Heart right ventricle (tissue), 16 donors: ENCODE measurements around the gene MKKS. TPM values are rescaled to one million over a fixed set of nuclear protein-coding genes. Genes with fewer than 3 reads are reported as not detected.

Experiments
- ATAC-seq, 8 donors: fragments of 200-7000 bp; cut with Tn5 transposase; one replicate each; pipeline ENCODE4 v1.9.1; 2020; ENCODE audit warnings: mild to moderate bottlenecking in 8 of 8, moderate library complexity in 8 of 8, moderate number of reproducible peaks in 1 of 8
- DNase-seq, 2 donors: peaks; one replicate each; pipeline ENCODE4 v3.0.0-alpha.2; 2020
- H3K27ac ChIP-seq, 10 donors: fragments of 200-600 bp; sonication (generic) in 2 of 10; one replicate each; pipeline versions ENCODE4 v1.5.0 to v1.8.0; 2020 to 2022; ENCODE audit warnings: mild to moderate bottlenecking in 3 of 10
- H3K27me3 ChIP-seq, 7 donors: fragments of 200-600 bp; one replicate each; pipeline ENCODE4 v1.8.0; 2021 to 2022; ENCODE audit warnings: mild to moderate bottlenecking in 2 of 7
- H3K36me3 ChIP-seq, 9 donors: fragments of 200-600 bp; sonication (generic) in 1 of 9; one replicate each; pipeline versions ENCODE4 v1.5.0 to v1.8.0; 2020 to 2022; ENCODE audit warnings: mild to moderate bottlenecking in 2 of 9
- H3K4me1 ChIP-seq, 9 donors: fragments of 200-600 bp; sonication (generic) in 1 of 9; one replicate each; pipeline versions ENCODE4 v1.5.0 to v1.8.0; 2020 to 2022; ENCODE audit warnings: mild to moderate bottlenecking in 4 of 9
- H3K4me3 ChIP-seq, 10 donors: fragments of 200-600 bp; sonication (generic) in 2 of 10; one replicate each; pipeline versions ENCODE4 v1.5.0 to v1.8.0; 2020 to 2022; ENCODE audit warnings: mild to moderate bottlenecking in 7 of 10, moderate library complexity in 2 of 10
- H3K9me3 ChIP-seq, 11 donors: fragments of 200-600 bp in 10 of 11; sonication (generic) in 2 of 11; one replicate each; pipeline versions ENCODE4 v1.5.0 to v1.8.0; 2013 to 2022; ENCODE audit warnings: mild to moderate bottlenecking in 2 of 11, control low read depth in 1 of 11, moderate library complexity in 1 of 11
- CTCF ChIP-seq, 9 donors: fragments of 200-600 bp; sonication (generic) in 2 of 9; IDR thresholded peaks; one replicate each; pipeline versions ENCODE4 v1.5.0 to v1.8.0; 2021 to 2022; ENCODE audit warnings: antibody characterized with exemption in 9 of 9, mild to moderate bottlenecking in 5 of 9, moderate library complexity in 1 of 9
- WGBS, 2 donors: extraction: QIAGEN DNeasy Blood & Tissue Kit; methylation state at CpG; one replicate each; pipeline ENCODE4 v1.1.7; 2013; ENCODE audit warnings: inconsistent platforms in 1 of 2; 5-methylcytosine and 5-hydroxymethylcytosine counted together
- intact Hi-C, 10 donors: fragments of 100-400 bp; cut with DNase I; formaldehyde crosslinking; loops; one replicate each; pipeline versions ENCODE4 v1.11.1 to v1.14.2; 2022
- polyA plus RNA-seq, 2 donors: library from polyadenylated mRNA; stranded (reverse); fragments of 200-250 nt; gene quantifications; one replicate each; pipeline ENCODE4 v1.2.3, GENCODE V29; 2013
- total RNA-seq, 10 donors: library from RNA; stranded (reverse); fragmentation: NEBNext Ultra II Directional in 3 of 10; extraction: Animal tissue kit (Norgen Biotek cat#: 25700) in 3 of 10; gene quantifications; one replicate each; pipeline versions ENCODE4 v1.2.1 to v1.2.4, GENCODE V29; 2021 to 2023
- donor health status: Arrhythmogenic right ventricular cardiomyopathy.
- donor health status: ischemic (EF 13 %, LVEDD 7.1; RV severe dilation, severe dysfunction).
- donor health status: healthy with polysubstance abuse.
- donor health status: DM: no; HTN: yes; CAD: no.
- donor health status: DM: no; HTN: no; CAD: no.
- donor health status: ischemic (EF 25% LVEDD 6.9; RV normal size, moderate dysfunction).
- donor health status: ischemic (EF 25% LVEDD 5.7; RV mildly dilated, moderate dysfunction).
- donor health status: healthy.
- donor health status: DM: yes; HTN: yes; CAD: no.
- donor health status: Ischemic cardiomyopathy.
- donor health status: ischemic (EF 35%, LVEDD 5.7; RV mildly dilated, moderate dysfunction).
- donor health status: nonischemic (EF 11% LVEDD 7.7; RV severe dilation, severe dysfunction).
- donor health status: DM: yes; HTN: yes; CAD: no.
- donor health status: PGD.
- donor health status: ischemic (EF 29% LVEDD 5.4; RV normal size, mild dysfunction).
- donor health status: nonischemic (EF 23%, LVEDD 6.1; RV moderate dilation, normal function).

MKKS gene
- total and polyA plus RNA-seq, 12 donors, result 13.6 to 30.7 (median 19.4) TPM

DNA sequence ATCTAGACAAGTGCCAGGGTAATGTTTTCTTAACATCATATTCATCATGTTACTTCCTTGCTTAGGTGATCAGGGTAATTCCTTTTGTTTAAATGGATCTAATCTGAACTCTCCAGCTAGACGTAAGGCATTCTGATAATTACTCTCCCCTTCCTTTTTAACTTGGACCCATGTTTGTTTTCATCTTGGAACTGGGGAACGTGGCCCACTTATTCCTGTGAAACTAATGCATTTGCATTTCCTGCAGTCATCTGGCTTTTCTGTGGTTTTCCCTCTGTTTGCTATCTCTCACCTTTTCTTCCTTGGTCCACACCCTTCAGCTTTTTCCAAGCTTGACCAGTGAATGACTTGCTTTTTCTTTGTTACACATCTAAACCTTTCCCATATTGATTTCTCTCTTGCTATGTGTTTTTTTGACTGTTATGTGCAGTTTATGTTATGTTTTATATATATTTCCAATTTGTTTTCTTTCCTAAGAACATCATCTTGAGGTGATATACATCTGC, 34.4 kb upstream of the MKKS start:
- ATAC-seq, result no peak
- 53 to 66% methylated on average over 2 of the region's 2 CpGs for WGBS, 2 donors
- H3K9me3 ChIP-seq, result peaks cover 0 to 6% (median 0%) of the 10 kb centered on the region in 11 donors
- no peak overlapping the region for H3K4me3 ChIP-seq
- H3K27ac ChIP-seq, result peak overlapping the region in 3 of 10 donors; percentile 50 to 76 (median 72)
- intact Hi-C loops, result loop anchor here in 6 of 10 donors (2.0 to 10.0 kb wide), 10 partner anchors 84 to 1076 kb away; partner anchors contain the start of gene JAG1 (in 2 of the 6)
- H3K36me3 ChIP-seq, result no peaks in the 10 kb centered on the region
- TF ChIP-seq CTCF (IDR thresholded peaks at IDR 0.05), result no peak
- H3K4me1 ChIP-seq, result peaks cover 0 to 57% (median 45%) of the 10 kb centered on the region in 9 donors
- no peak for DNase-seq
- no peaks in the 10 kb centered on the region for H3K27me3 ChIP-seq

DNA sequence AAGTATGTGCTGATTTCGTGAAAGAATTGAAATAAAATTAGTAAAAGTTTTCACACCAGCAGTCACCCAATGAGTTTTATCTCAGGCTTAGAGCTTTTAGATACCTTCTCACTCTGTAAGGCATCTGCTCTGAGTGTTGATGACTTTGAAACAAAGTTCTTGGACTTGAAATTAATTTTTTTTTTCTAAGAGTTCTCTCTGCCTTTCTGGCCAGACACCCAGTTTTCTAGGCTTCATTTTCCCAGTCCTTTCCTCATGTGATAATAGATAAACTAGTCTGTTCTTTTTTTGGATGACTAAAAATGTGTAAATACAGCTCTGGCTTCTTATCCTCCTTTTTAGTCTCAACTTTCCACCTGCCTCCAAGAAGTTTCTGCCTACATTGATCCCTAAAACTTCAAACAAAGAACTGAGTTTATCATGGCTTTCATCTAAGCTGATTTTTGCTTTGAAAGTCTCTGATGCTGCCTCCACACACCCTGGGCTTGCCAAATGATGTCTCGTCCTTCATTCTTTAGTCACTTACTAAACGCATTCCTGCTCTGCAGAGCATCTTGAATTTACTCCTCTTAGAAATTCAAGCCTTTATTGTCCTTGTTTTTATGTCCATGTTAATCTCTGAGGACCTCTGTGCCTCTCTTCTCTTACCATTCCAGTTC, 33.8 kb upstream of the MKKS start:
- Histone ChIP-seq H3K4me3 (no peak overlapping the region), H3K4me1 (peaks cover 0 to 53% (median 44%) of the 10 kb centered on the region in 9 donors), H3K27ac (peak overlapping the region in 6 of 10 donors; percentile 3 to 76 (median 46)), H3K27me3 (no peaks in the 10 kb centered on the region), H3K9me3 (peaks cover 0 to 6% (median 0%) of the 10 kb centered on the region in 11 donors), H3K36me3 (no peaks in the 10 kb centered on the region)
- WGBS, 2 donors, result 48 to 51% methylated on average over 3 of the region's 3 CpGs
- DNase-seq, result no peak
- intact Hi-C loops, result loop anchor here in 6 of 10 donors (2.0 to 10.0 kb wide), 10 partner anchors 84 to 1077 kb away; partner anchors contain the start of gene JAG1 (in 2 of the 6)
- ATAC-seq, result peak in 1 of 8 donors; percentile 21
- TF ChIP-seq CTCF (IDR thresholded peaks at IDR 0.05), result no peak

DNA sequence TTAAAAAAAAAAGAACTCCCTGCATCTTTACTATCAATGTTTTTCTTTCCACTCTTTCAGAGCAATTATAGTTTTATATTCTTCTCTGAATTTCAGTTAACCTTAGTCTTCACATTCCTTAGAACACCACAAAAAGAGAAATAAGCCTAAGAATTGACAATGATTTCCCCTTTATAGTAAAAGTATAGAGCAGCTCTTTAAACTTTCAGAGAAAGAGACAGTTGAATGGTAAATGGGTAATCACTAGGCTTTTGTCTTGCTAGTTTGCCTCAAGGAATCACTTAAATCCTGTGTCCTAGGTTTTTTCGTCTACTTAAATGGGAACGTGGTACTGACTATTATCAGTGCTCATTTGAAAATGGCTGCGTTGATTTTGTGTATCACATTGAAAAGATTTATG, 32.8 kb upstream of the MKKS start:
- Histone ChIP-seq H3K27me3 (no peaks in the 10 kb centered on the region), H3K4me3 (peak overlapping the region in 3 of 10 donors; percentile 6 to 12 (median 8)), H3K9me3 (peaks cover 0 to 6% (median 0%) of the 10 kb centered on the region in 11 donors), H3K36me3 (no peaks in the 10 kb centered on the region), H3K4me1 (peaks cover 0 to 54% (median 43%) of the 10 kb centered on the region in 9 donors), H3K27ac (peak overlapping the region in 8 of 10 donors; percentile 2 to 76 (median 46))
- ATAC-seq (no peak), DNase-seq (no peak)
- intact Hi-C loops, result loop anchor here in 6 of 10 donors (5.0 to 10.0 kb wide), 8 partner anchors 85 to 1078 kb away; partner anchors contain the start of gene JAG1 (in 2 of the 6)
- WGBS, 2 donors, result 56% methylated on average over 3 of the region's 3 CpGs
- no peak for TF ChIP-seq CTCF (IDR thresholded peaks at IDR 0.05)

GRCh38 chr20:10466325-10466724, 32.3 kb upstream of the MKKS start:
- DNase-seq, result peak in 1 of 2 donors; percentile 25
- ATAC-seq, result peak in 6 of 8 donors; percentile 21 to 77 (median 49)
- TF ChIP-seq CTCF (IDR thresholded peaks at IDR 0.05), result no peak

More at GRCh38 chr20:10466325-10466724, 32.3 kb upstream of the MKKS start:
- Histone ChIP-seq H3K27ac (peak overlapping the region in 9 of 10 donors; percentile 2 to 76 (median 42)), H3K9me3 (peaks cover 0 to 3% (median 0%) of the 10 kb centered on the region in 11 donors), H3K36me3 (no peaks in the 10 kb centered on the region), H3K4me1 (peaks cover 0 to 59% (median 43%) of the 10 kb centered on the region in 9 donors), H3K4me3 (peak overlapping the region in 3 of 10 donors; percentile 6 to 12 (median 8)), H3K27me3 (no peaks in the 10 kb centered on the region)
- WGBS, 2 donors, result 37 to 42% methylated on average over 4 of the region's 4 CpGs
- intact Hi-C loops, result loop anchor here in 6 of 10 donors (5.0 to 10.0 kb wide), 8 partner anchors 86 to 1078 kb away; partner anchors contain the start of gene JAG1 (in 2 of the 6)
